H9 (cell line): Measurements from ENCODE around the gene KIF21B. TPM values are rescaled to one million over a fixed set of nuclear protein-coding genes. Genes with fewer than 3 reads are reported as not detected.

Source experiments
- DNase-seq: peaks from one replicate; pipeline ENCODE4 v3.0.0-alpha.2; 2017
- H2AFZ ChIP-seq: one replicate; pipeline ENCODE4 v1.6.1; 2013; ENCODE audit warnings: mild to moderate bottlenecking, low read length, control low read depth, moderate library complexity
- H2AK5ac ChIP-seq: 2 replicates; pipeline ENCODE4 v1.6.1; 2013; ENCODE audit warnings: low read length, control low read depth, mixed read lengths; ENCODE audit not compliant: insufficient read length
- H2BK120ac ChIP-seq: one replicate; pipeline ENCODE4 v1.6.1; 2013; ENCODE audit warnings: low read depth, mild to moderate bottlenecking, low read length, control low read depth, inconsistent platforms; ENCODE audit not compliant: poor library complexity, severe bottlenecking
- H2BK12ac ChIP-seq: 2 replicates; pipeline ENCODE4 v1.6.1; 2013; ENCODE audit warnings: low read length, control low read depth, mixed read lengths, low read depth; ENCODE audit not compliant: insufficient read length
- H2BK15ac ChIP-seq: 2 replicates; pipeline ENCODE4 v1.6.1; 2013; ENCODE audit warnings: low read depth, low read length, control low read depth
- H2BK20ac ChIP-seq: one replicate; pipeline ENCODE4 v1.6.1; 2013; ENCODE audit warnings: low read depth, mild to moderate bottlenecking, low read length, control low read depth, inconsistent platforms; ENCODE audit not compliant: poor library complexity, severe bottlenecking
- H2BK5ac ChIP-seq: 2 replicates; pipeline ENCODE4 v1.6.1; 2013; ENCODE audit warnings: low read length, control low read depth, mixed read lengths; ENCODE audit not compliant: insufficient read length
- H3K14ac ChIP-seq: 2 replicates; pipeline ENCODE4 v1.6.1; 2013; ENCODE audit warnings: low read length, control low read depth; ENCODE audit not compliant: insufficient read depth
- H3K18ac ChIP-seq: 2 replicates; pipeline ENCODE4 v1.6.1; 2013; ENCODE audit warnings: low read depth, mild to moderate bottlenecking, mixed read lengths, low read length, control low read depth; ENCODE audit not compliant: insufficient read length
- H3K23ac ChIP-seq: 2 replicates; pipeline ENCODE4 v1.6.1; 2013; ENCODE audit warnings: low read length, control low read depth, mixed read lengths, low read depth; ENCODE audit not compliant: insufficient read length
- H3K23me2 ChIP-seq: 2 replicates; pipeline ENCODE4 v1.6.1; 2013; ENCODE audit warnings: low read depth, mild to moderate bottlenecking, mixed read lengths, low read length, control low read depth; ENCODE audit not compliant: insufficient read length, poor library complexity, severe bottlenecking
- H3K27ac ChIP-seq: 2 replicates; pipeline ENCODE4 v1.5.1; 2013; ENCODE audit warnings: low read length, control low read depth, mixed read lengths, low read depth; ENCODE audit not compliant: insufficient read length
- H3K27me3 ChIP-seq: 2 replicates; pipeline ENCODE4 v1.6.1; 2013; ENCODE audit warnings: low read length, control low read depth, inconsistent platforms; ENCODE audit not compliant: insufficient read depth
- H3K4ac ChIP-seq: 2 replicates; pipeline ENCODE4 v1.6.1; 2013; ENCODE audit warnings: low read depth, mild to moderate bottlenecking, control low read depth, inconsistent platforms, low read length, moderate library complexity
- H3K4me1 ChIP-seq: 2 replicates; pipeline ENCODE4 v1.6.1; 2013; ENCODE audit warnings: low read length, control low read depth, inconsistent platforms; ENCODE audit not compliant: insufficient read depth
- H3K4me2 ChIP-seq: 2 replicates; pipeline ENCODE4 v1.6.1; 2013; ENCODE audit warnings: low read length, control low read depth, mixed read lengths; ENCODE audit not compliant: insufficient read length, insufficient read depth
- H3K56ac ChIP-seq: 2 replicates; pipeline ENCODE4 v1.6.1; 2013; ENCODE audit warnings: low read depth, mild to moderate bottlenecking, mixed read lengths, low read length, control low read depth; ENCODE audit not compliant: insufficient read length
- H3K79me1 ChIP-seq: 2 replicates; pipeline ENCODE4 v1.6.1; 2013; ENCODE audit warnings: low read depth, mild to moderate bottlenecking, moderate library complexity, low read length, control low read depth, inconsistent platforms; ENCODE audit not compliant: insufficient read depth, poor library complexity, severe bottlenecking
- H3K79me2 ChIP-seq: 2 replicates; pipeline ENCODE4 v1.6.1; 2013; ENCODE audit warnings: low read length, control low read depth, inconsistent platforms; ENCODE audit not compliant: insufficient read depth
- H3K9ac ChIP-seq: 2 replicates; pipeline ENCODE4 v1.6.1; 2013; ENCODE audit warnings: low read length, control low read depth, mixed read lengths; ENCODE audit not compliant: insufficient read length; ENCODE audit errors: extremely low read depth
- H3K9me3 ChIP-seq: one replicate; pipeline ENCODE4 v1.6.1; 2013; ENCODE audit warnings: low read depth, low read length, inconsistent platforms; ENCODE audit not compliant: control insufficient read depth
- H3T11ph ChIP-seq: one replicate; pipeline ENCODE4 v1.6.1; 2013; ENCODE audit warnings: mild to moderate bottlenecking, low read length, control low read depth, inconsistent platforms
- H4K20me1 ChIP-seq: one replicate; pipeline ENCODE4 v1.6.1; 2013; ENCODE audit not compliant: control insufficient read depth, insufficient read length, insufficient read depth
- H4K5ac ChIP-seq: 2 replicates; pipeline ENCODE4 v1.6.1; 2013; ENCODE audit warnings: low read depth, mild to moderate bottlenecking, mixed read lengths, low read length, control low read depth; ENCODE audit not compliant: insufficient read length
- H4K8ac ChIP-seq: replicated peaks from 2 replicates; pipeline ENCODE4 v1.6.1; 2013; ENCODE audit warnings: low read length, control low read depth, mixed read lengths, low read depth; ENCODE audit not compliant: insufficient read length
- H4K91ac ChIP-seq: 2 replicates; pipeline ENCODE4 v1.6.1; 2013; ENCODE audit warnings: low read depth, mild to moderate bottlenecking, moderate library complexity, mixed read lengths, low read length, control low read depth; ENCODE audit not compliant: insufficient read length
- H3K27ac Mint-ChIP-seq, 3 experiments: 2 replicates in 2 of 3; 3 replicates in 1 of 3; pipeline ENCODE4 v1.8.0; 2020 to 2021; ENCODE audit warnings: mixed read lengths in 3 of 3, mild to moderate bottlenecking in 1 of 3, moderate library complexity in 1 of 3
- H3K27me3 Mint-ChIP-seq: 2 replicates; pipeline ENCODE4 v1.8.0; 2021; ENCODE audit warnings: low read depth, mild to moderate bottlenecking, moderate library complexity, mixed read lengths
- H3K36me3 Mint-ChIP-seq, 3 experiments: 2 replicates in 2 of 3; 3 replicates in 1 of 3; pipeline ENCODE4 v1.8.0; 2020 to 2021; ENCODE audit warnings: low read depth in 3 of 3, mixed read lengths in 3 of 3; ENCODE audit not compliant: insufficient read depth in 1 of 3
- H3K4me1 Mint-ChIP-seq, 2 experiments: 2 replicates each; pipeline ENCODE4 v1.8.0; 2020; ENCODE audit warnings: mixed read lengths in 2 of 2
- H3K4me3 Mint-ChIP-seq, 2 experiments: 2 replicates in 1 of 2; 3 replicates in 1 of 2; pipeline ENCODE4 v1.8.0; 2020 to 2021; ENCODE audit warnings: mild to moderate bottlenecking in 2 of 2, mixed read lengths in 2 of 2, moderate library complexity in 1 of 2
- H3K9me3 Mint-ChIP-seq, 2 experiments: 2 replicates in 1 of 2; 3 replicates in 1 of 2; pipeline ENCODE4 v1.8.0; 2020; ENCODE audit warnings: mild to moderate bottlenecking in 2 of 2, mixed read lengths in 2 of 2, moderate library complexity in 1 of 2
- WGBS: extraction: QIAGEN DNeasy Blood & Tissue Kit; methylation state at CpG from one replicate; pipeline ENCODE4 v1.1.7; 2013; ENCODE audit warnings: missing lambda C conversion rate, low lambda C conversion rate, mixed read lengths; ENCODE audit not compliant: insufficient read length; ENCODE audit errors: extremely low coverage; 5-methylcytosine and 5-hydroxymethylcytosine counted together
- total RNA-seq: library from RNA; stranded (reverse); gene quantifications from 2 replicates; pipeline ENCODE4 v1.2.1, GENCODE V29; 2021
- TF ChIP-seq, protein P1 (sequence below): fragments of 200-600 bp; sonication (generic); conservative IDR thresholded peaks from 3 replicates; pipeline ENCODE4 v1.8.0; 2021; ENCODE audit warnings: antibody characterized with exemption, mild to moderate bottlenecking

Gene KIF21B
- total RNA-seq, 1 experiment from 2014 or later, result 7.5 TPM

GRCh38 chr1:200947059-200947566, 76.4 kb downstream of the KIF21B start:
- Histone ChIP-seq H3K18ac (no peak overlapping the region), H4K8ac (no peak overlapping the region), H3K56ac (no peak overlapping the region), H3K23ac (no peak overlapping the region), H3K79me2 (no peaks in the 10 kb centered on the region), H3K27ac (no peak overlapping the region), H3K4me1 (no peaks in the 10 kb centered on the region), H2BK120ac (no peak overlapping the region), H3K27me3 (no peaks in the 10 kb centered on the region), H3T11ph (no peak overlapping the region), H2BK5ac (no peak overlapping the region), H3K9ac (no peak overlapping the region), H3K79me1 (no peaks in the 10 kb centered on the region), H3K9me3 (peaks cover 8% of the 10 kb centered on the region), H3K4me2 (no peak overlapping the region), H3K14ac (no peak overlapping the region), H2BK12ac (no peak overlapping the region), H2AK5ac (no peak overlapping the region), H4K5ac (no peak overlapping the region), H4K20me1 (no peaks in the 10 kb centered on the region), H2BK20ac (no peak overlapping the region), H3K4ac (no peak overlapping the region), H3K23me2 (no peaks in the 10 kb centered on the region), H2AFZ (no peak overlapping the region), H2BK15ac (no peak overlapping the region), H4K91ac (no peak overlapping the region)
- peaks cover 14 to 15% of the 10 kb centered on the region in 2 experiments for H3K9me3 Mint-ChIP-seq
- no CpG with 5 or more reads among the region's 3 CpGs for WGBS
- peaks cover 2 to 14% (median 6%) of the 10 kb centered on the region in 3 experiments; a peak in 4 of 7 replicates for H3K36me3 Mint-ChIP-seq
- TF ChIP-seq, protein P1, sequence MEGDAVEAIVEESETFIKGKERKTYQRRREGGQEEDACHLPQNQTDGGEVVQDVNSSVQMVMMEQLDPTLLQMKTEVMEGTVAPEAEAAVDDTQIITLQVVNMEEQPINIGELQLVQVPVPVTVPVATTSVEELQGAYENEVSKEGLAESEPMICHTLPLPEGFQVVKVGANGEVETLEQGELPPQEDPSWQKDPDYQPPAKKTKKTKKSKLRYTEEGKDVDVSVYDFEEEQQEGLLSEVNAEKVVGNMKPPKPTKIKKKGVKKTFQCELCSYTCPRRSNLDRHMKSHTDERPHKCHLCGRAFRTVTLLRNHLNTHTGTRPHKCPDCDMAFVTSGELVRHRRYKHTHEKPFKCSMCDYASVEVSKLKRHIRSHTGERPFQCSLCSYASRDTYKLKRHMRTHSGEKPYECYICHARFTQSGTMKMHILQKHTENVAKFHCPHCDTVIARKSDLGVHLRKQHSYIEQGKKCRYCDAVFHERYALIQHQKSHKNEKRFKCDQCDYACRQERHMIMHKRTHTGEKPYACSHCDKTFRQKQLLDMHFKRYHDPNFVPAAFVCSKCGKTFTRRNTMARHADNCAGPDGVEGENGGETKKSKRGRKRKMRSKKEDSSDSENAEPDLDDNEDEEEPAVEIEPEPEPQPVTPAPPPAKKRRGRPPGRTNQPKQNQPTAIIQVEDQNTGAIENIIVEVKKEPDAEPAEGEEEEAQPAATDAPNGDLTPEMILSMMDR, result no peak
- DNase-seq, result no peak
- no peaks in the 10 kb centered on the region for H3K4me1 Mint-ChIP-seq
- H3K4me3 Mint-ChIP-seq, result no peak overlapping the region
- no peak overlapping the region for H3K27ac Mint-ChIP-seq
- no peaks in the 10 kb centered on the region; the same call in 1 of the 2 replicates for H3K27me3 Mint-ChIP-seq
